A673 (cell line): Measurements from ENCODE around the gene PKNOX2. TPM values are rescaled to one million over a fixed set of nuclear protein-coding genes. Genes with fewer than 3 reads are reported as not detected.

ENCODE experiments used
- BruUV-seq: library from RNA; stranded (reverse); fragments of 400-500 nt; replicated peaks from 2 replicates; lab custom pipeline; 2021; lab: Mats Ljungman, UMichigan
- CTCF ChIA-PET: fragments of 300-600 bp; sonication (Branson Sonifier 250); formaldehyde crosslinking; loops from one replicate; lab custom pipeline; 2022; ENCODE audit warnings: antibody characterized with exemption; lab: Charles Lee
- POLR2A ChIA-PET: fragments of 300-600 bp; sonication (Branson Sonifier 250); formaldehyde crosslinking; loops from one replicate; lab custom pipeline; 2022; ENCODE audit warnings: antibody characterized with exemption; ENCODE audit not compliant: low non-redundant PET; lab: Charles Lee
- DNase-seq: peaks from one replicate; pipeline ENCODE4 v3.0.0-alpha.2; 2015; ENCODE audit warnings: low spot score
- H3K27ac ChIP-seq: fragments of 200-600 bp; sonication (generic); 2 replicates; pipeline ENCODE4 v1.5.1; 2016; ENCODE audit warnings: mixed run types, low read depth, mild to moderate bottlenecking, mixed read lengths, antibody characterized with exemption, low read length; ENCODE audit not compliant: poor library complexity, severe bottlenecking
- H3K27me3 ChIP-seq: fragments of 200-600 bp; sonication (generic); replicated peaks from 2 replicates; pipeline ENCODE4 v1.6.1; 2017; ENCODE audit warnings: mixed run types, low read depth, mild to moderate bottlenecking, mixed read lengths, antibody characterized with exemption, low read length; ENCODE audit not compliant: insufficient read depth, poor library complexity
- H3K36me3 ChIP-seq: fragments of 200-600 bp; sonication (generic); 2 replicates; pipeline ENCODE4 v1.6.1; 2016; ENCODE audit warnings: mixed run types, mild to moderate bottlenecking, mixed read lengths, antibody characterized with exemption, low read length; ENCODE audit not compliant: insufficient read depth, poor library complexity, severe bottlenecking
- H3K4me1 ChIP-seq: fragments of 200-600 bp; sonication (generic); 2 replicates; pipeline ENCODE4 v1.6.1; 2017; ENCODE audit warnings: mixed run types, mild to moderate bottlenecking, mixed read lengths, antibody characterized with exemption, low read length; ENCODE audit not compliant: insufficient read depth, poor library complexity, severe bottlenecking
- H3K4me3 ChIP-seq: fragments of 200-600 bp; sonication (generic); 2 replicates; pipeline ENCODE4 v1.5.1; 2016; ENCODE audit warnings: low read depth, mixed run types, mild to moderate bottlenecking, mixed read lengths, low read length; ENCODE audit not compliant: poor library complexity, severe bottlenecking
- H3K9me3 ChIP-seq: fragments of 200-600 bp; sonication (generic); 2 replicates; pipeline ENCODE4 v1.6.1; 2016; ENCODE audit warnings: mixed run types, low read depth, mild to moderate bottlenecking, mixed read lengths, antibody characterized with exemption, low read length; ENCODE audit not compliant: poor library complexity, severe bottlenecking
- CTCF ChIP-seq: fragments of 300-800, 200-600 bp; sonication (generic); conservative IDR thresholded peaks from 2 replicates; pipeline ENCODE4 v1.5.1; 2017; ENCODE audit warnings: low read depth, mild to moderate bottlenecking, antibody characterized with exemption, low read length, moderate library complexity, mixed read lengths
- EZH2 ChIP-seq: fragments of 200-600 bp; sonication (generic); IDR thresholded peaks from 2 replicates; pipeline ENCODE4 v1.6.1; 2017; ENCODE audit warnings: borderline replicate concordance, low read depth, mild to moderate bottlenecking, mixed read lengths, antibody characterized with exemption, low read length; ENCODE audit not compliant: poor library complexity, severe bottlenecking
- intact Hi-C: fragments of 100-400 bp; cut with micrococcal nuclease; formaldehyde crosslinking; loops from one replicate; pipeline ENCODE4 v1.10.0; 2022; ENCODE audit not compliant: unreplicated experiment
- total RNA-seq: library from RNA; stranded (reverse); gene quantifications from 2 replicates; pipeline ENCODE4 v1.2.3, GENCODE V29; 2021

PKNOX2 gene
- total RNA-seq, 1 experiment from 2014 or later: 1.1 TPM

DNA sequence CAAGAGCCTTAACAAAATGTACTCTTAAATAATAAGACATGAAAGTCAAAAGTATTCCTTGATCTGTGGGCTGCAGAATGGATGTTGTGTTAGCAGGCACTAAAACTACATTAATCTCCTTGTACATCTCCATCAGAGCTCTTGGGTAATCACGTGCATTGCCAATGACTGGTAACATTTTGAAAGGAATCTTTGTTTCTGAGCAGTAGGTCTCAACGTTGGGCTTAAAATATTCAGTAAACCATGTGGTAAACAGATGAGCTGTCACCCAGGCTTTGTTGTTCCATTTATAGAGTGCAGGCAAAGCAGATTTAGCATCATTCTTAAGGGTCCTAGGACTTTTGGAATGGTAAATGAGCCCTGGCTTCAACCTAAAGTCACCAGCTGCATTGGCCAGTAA, 152.9 kb downstream of the PKNOX2 start:
- Histone ChIP-seq H3K4me3 (no peak overlapping the region), H3K9me3 (no peaks in the 10 kb centered on the region), H3K36me3 (no peaks in the 10 kb centered on the region), H3K27ac (no peak overlapping the region), H3K27me3 (no peaks in the 10 kb centered on the region), H3K4me1 (no peaks in the 10 kb centered on the region)
- intact Hi-C loops: no loop called here
- POLR2A ChIA-PET: no interaction called here
- TF ChIP-seq CTCF (no peak), EZH2 (no peak)
- BruUV-seq: no TSS peak
- DNase-seq: no peak
- CTCF ChIA-PET: no interaction called here

- H3K36me3 ChIP-seq: no peaks in the 10 kb centered on the region
- H3K27me3 ChIP-seq: peaks cover 8% of the 10 kb centered on the region
- no peak for DNase-seq
- intact Hi-C loops: no loop called here
- ChIA-PET POLR2A (no interaction called here), CTCF (no interaction called here)
- H3K4me3 ChIP-seq: no peak overlapping the region
- no peaks in the 10 kb centered on the region for H3K4me1 ChIP-seq
- no peaks in the 10 kb centered on the region for H3K9me3 ChIP-seq
- no TSS peak for BruUV-seq
- TF ChIP-seq EZH2: no peak
- no peak for TF ChIP-seq CTCF
- H3K27ac ChIP-seq: no peak overlapping the region
These were observed 155.1 kb downstream of the PKNOX2 start for GRCh38 chr11:125319649-125320048.

GRCh38 chr11:125320347-125321076, 156.0 kb downstream of the PKNOX2 start:
- no peaks in the 10 kb centered on the region for H3K9me3 ChIP-seq
- POLR2A ChIA-PET: no interaction called here
- CTCF ChIA-PET: no interaction called here
- intact Hi-C loops: no loop called here
- peaks cover 8% of the 10 kb centered on the region for H3K27me3 ChIP-seq
- no peaks in the 10 kb centered on the region for H3K4me1 ChIP-seq
- no peak overlapping the region for H3K27ac ChIP-seq
- DNase-seq: no peak
- H3K4me3 ChIP-seq: no peak overlapping the region
- no peaks in the 10 kb centered on the region for H3K36me3 ChIP-seq
- TF ChIP-seq CTCF (no peak), EZH2 (no peak)
- BruUV-seq: no TSS peak
